ENCODE data around the gene BAIAP3.
"Not testable (repeated sequence)": the region's sequence is repeated elsewhere in the genome, so short reads cannot be mapped to it uniquely, and the experiment has no call there.

Gene BAIAP3

GRCh38 chr16:1291576-1291974, 41.9 kb upstream of the BAIAP3 start:
- H3K9ac ChIP-seq (ENCODE audit: low read depth in 1 of 2, low read length in 2 of 2) = no peak overlapping the region
- H3K9me3 ChIP-seq (ENCODE audit: control insufficient read depth in 2 of 2, low read length in 2 of 2) = no peaks in the 10 kb centered on the region
- H3K4me3 ChIP-seq (ENCODE audit: low read length in 2 of 2) = no peak overlapping the region
- no peak overlapping the region for H3K27ac ChIP-seq (ENCODE audit: low read depth in 2 of 2, low read length in 2 of 2)
- H3K27me3 ChIP-seq (ENCODE audit: control insufficient read depth in 2 of 2, insufficient read depth in 2 of 2, low read length in 2 of 2) = peaks cover 8 to 15% of the 10 kb centered on the region in 2 donors
- peaks cover 0 to 3% of the 10 kb centered on the region in 2 donors for H3K4me1 ChIP-seq (ENCODE audit: control insufficient read depth in 2 of 2, insufficient read depth in 2 of 2, low read length in 2 of 2)
- H3K36me3 ChIP-seq (ENCODE audit: control insufficient read depth in 2 of 2, insufficient read depth in 2 of 2, low read length in 2 of 2) = no peaks in the 10 kb centered on the region

- H3K27me3 ChIP-seq (ENCODE audit: control insufficient read depth in 2 of 2, insufficient read depth in 2 of 2, low read length in 2 of 2) = peaks cover 8 to 15% of the 10 kb centered on the region in 2 donors
- H3K27ac ChIP-seq (ENCODE audit: low read depth in 2 of 2, low read length in 2 of 2); H3K9ac ChIP-seq (ENCODE audit: low read depth in 1 of 2, low read length in 2 of 2); H3K4me3 ChIP-seq (ENCODE audit: low read length in 2 of 2); H3K36me3 ChIP-seq (ENCODE audit: control insufficient read depth in 2 of 2, insufficient read depth in 2 of 2, low read length in 2 of 2); H3K9me3 ChIP-seq (ENCODE audit: control insufficient read depth in 2 of 2, low read length in 2 of 2); H3K4me1 ChIP-seq (ENCODE audit: control insufficient read depth in 2 of 2, insufficient read depth in 2 of 2, low read length in 2 of 2): not testable (repeated sequence)
These were observed 41.2 kb upstream of the BAIAP3 start for GRCh38 chr16:1292208-1292607.

GRCh38 chr16:1292808-1293207, 40.6 kb upstream of the BAIAP3 start:
- H3K36me3 ChIP-seq (ENCODE audit: control insufficient read depth in 2 of 2, insufficient read depth in 2 of 2, low read length in 2 of 2); H3K9me3 ChIP-seq (ENCODE audit: control insufficient read depth in 2 of 2, low read length in 2 of 2); H3K4me3 ChIP-seq (ENCODE audit: low read length in 2 of 2); H3K4me1 ChIP-seq (ENCODE audit: control insufficient read depth in 2 of 2, insufficient read depth in 2 of 2, low read length in 2 of 2); H3K9ac ChIP-seq (ENCODE audit: low read depth in 1 of 2, low read length in 2 of 2); H3K27ac ChIP-seq (ENCODE audit: low read depth in 2 of 2, low read length in 2 of 2): not testable (repeated sequence)
- H3K27me3 ChIP-seq (ENCODE audit: control insufficient read depth in 2 of 2, insufficient read depth in 2 of 2, low read length in 2 of 2) = peaks cover 6 to 15% of the 10 kb centered on the region in 2 donors

GRCh38 chr16:1293921-1294656, 39.4 kb upstream of the BAIAP3 start:
- Histone ChIP-seq H3K27ac (ENCODE audit: low read depth in 2 of 2, low read length in 2 of 2) (no peak overlapping the region), H3K27me3 (ENCODE audit: control insufficient read depth in 2 of 2, insufficient read depth in 2 of 2, low read length in 2 of 2) (peaks cover 0 to 11% of the 10 kb centered on the region in 2 donors), H3K4me3 (ENCODE audit: low read length in 2 of 2) (no peak overlapping the region), H3K9me3 (ENCODE audit: control insufficient read depth in 2 of 2, low read length in 2 of 2) (no peaks in the 10 kb centered on the region), H3K9ac (ENCODE audit: low read depth in 1 of 2, low read length in 2 of 2) (no peak overlapping the region), H3K36me3 (ENCODE audit: control insufficient read depth in 2 of 2, insufficient read depth in 2 of 2, low read length in 2 of 2) (no peaks in the 10 kb centered on the region), H3K4me1 (ENCODE audit: control insufficient read depth in 2 of 2, insufficient read depth in 2 of 2, low read length in 2 of 2) (peaks cover 0 to 9% of the 10 kb centered on the region in 2 donors)

GRCh38 chr16:1295465-1295864, 38.0 kb upstream of the BAIAP3 start:
- no peak overlapping the region for H3K27ac ChIP-seq (ENCODE audit: low read depth in 2 of 2, low read length in 2 of 2)
- peaks cover 0 to 16% of the 10 kb centered on the region in 2 donors for H3K27me3 ChIP-seq (ENCODE audit: control insufficient read depth in 2 of 2, insufficient read depth in 2 of 2, low read length in 2 of 2)
- no peak overlapping the region for H3K9ac ChIP-seq (ENCODE audit: low read depth in 1 of 2, low read length in 2 of 2)
- H3K4me3 ChIP-seq (ENCODE audit: low read length in 2 of 2) = no peak overlapping the region
- peaks cover 0 to 9% of the 10 kb centered on the region in 2 donors for H3K4me1 ChIP-seq (ENCODE audit: control insufficient read depth in 2 of 2, insufficient read depth in 2 of 2, low read length in 2 of 2)
- no peaks in the 10 kb centered on the region for H3K9me3 ChIP-seq (ENCODE audit: control insufficient read depth in 2 of 2, low read length in 2 of 2)
- H3K36me3 ChIP-seq (ENCODE audit: control insufficient read depth in 2 of 2, insufficient read depth in 2 of 2, low read length in 2 of 2) = no peaks in the 10 kb centered on the region

GRCh38 chr16:1296688-1297017, 36.8 kb upstream of the BAIAP3 start:
- not testable (repeated sequence) for H3K4me3 ChIP-seq (ENCODE audit: low read length in 2 of 2); H3K9me3 ChIP-seq (ENCODE audit: control insufficient read depth in 2 of 2, low read length in 2 of 2); H3K27ac ChIP-seq (ENCODE audit: low read depth in 2 of 2, low read length in 2 of 2); H3K36me3 ChIP-seq (ENCODE audit: control insufficient read depth in 2 of 2, insufficient read depth in 2 of 2, low read length in 2 of 2); H3K9ac ChIP-seq (ENCODE audit: low read depth in 1 of 2, low read length in 2 of 2)
- Histone ChIP-seq H3K27me3 (ENCODE audit: control insufficient read depth in 2 of 2, insufficient read depth in 2 of 2, low read length in 2 of 2) (peaks cover 0 to 16% of the 10 kb centered on the region in 2 donors), H3K4me1 (ENCODE audit: control insufficient read depth in 2 of 2, insufficient read depth in 2 of 2, low read length in 2 of 2) (peaks cover 10 to 11% of the 10 kb centered on the region in 2 donors)

- Histone ChIP-seq H3K27me3 (ENCODE audit: control insufficient read depth in 2 of 2, insufficient read depth in 2 of 2, low read length in 2 of 2) (peaks cover 0 to 16% of the 10 kb centered on the region in 2 donors), H3K27ac (ENCODE audit: low read depth in 2 of 2, low read length in 2 of 2) (peak overlapping the region in 1 of 2 donors; percentile 71), H3K4me1 (ENCODE audit: control insufficient read depth in 2 of 2, insufficient read depth in 2 of 2, low read length in 2 of 2) (peaks cover 10 to 11% of the 10 kb centered on the region in 2 donors), H3K4me3 (ENCODE audit: low read length in 2 of 2) (no peak overlapping the region), H3K9ac (ENCODE audit: low read depth in 1 of 2, low read length in 2 of 2) (peak overlapping the region in 1 of 2 donors; percentile 19), H3K9me3 (ENCODE audit: control insufficient read depth in 2 of 2, low read length in 2 of 2) (no peaks in the 10 kb centered on the region), H3K36me3 (ENCODE audit: control insufficient read depth in 2 of 2, insufficient read depth in 2 of 2, low read length in 2 of 2) (no peaks in the 10 kb centered on the region)
These were observed 36.3 kb upstream of the BAIAP3 start for GRCh38 chr16:1297018-1297696.

- Histone ChIP-seq H3K4me3 (ENCODE audit: low read length in 2 of 2) (no peak overlapping the region), H3K36me3 (ENCODE audit: control insufficient read depth in 2 of 2, insufficient read depth in 2 of 2, low read length in 2 of 2) (no peaks in the 10 kb centered on the region), H3K27ac (ENCODE audit: low read depth in 2 of 2, low read length in 2 of 2) (no peak overlapping the region), H3K4me1 (ENCODE audit: control insufficient read depth in 2 of 2, insufficient read depth in 2 of 2, low read length in 2 of 2) (peaks cover 14 to 15% of the 10 kb centered on the region in 2 donors), H3K27me3 (ENCODE audit: control insufficient read depth in 2 of 2, insufficient read depth in 2 of 2, low read length in 2 of 2) (peaks cover 0 to 16% of the 10 kb centered on the region in 2 donors), H3K9ac (ENCODE audit: low read depth in 1 of 2, low read length in 2 of 2) (no peak overlapping the region), H3K9me3 (ENCODE audit: control insufficient read depth in 2 of 2, low read length in 2 of 2) (no peaks in the 10 kb centered on the region)
These were observed 35.0 kb upstream of the BAIAP3 start for GRCh38 chr16:1298406-1298805.

- Histone ChIP-seq H3K4me1 (ENCODE audit: control insufficient read depth in 2 of 2, insufficient read depth in 2 of 2, low read length in 2 of 2) (peaks cover 17 to 20% of the 10 kb centered on the region in 2 donors), H3K9me3 (ENCODE audit: control insufficient read depth in 2 of 2, low read length in 2 of 2) (no peaks in the 10 kb centered on the region), H3K36me3 (ENCODE audit: control insufficient read depth in 2 of 2, insufficient read depth in 2 of 2, low read length in 2 of 2) (no peaks in the 10 kb centered on the region), H3K27ac (ENCODE audit: low read depth in 2 of 2, low read length in 2 of 2) (no peak overlapping the region), H3K27me3 (ENCODE audit: control insufficient read depth in 2 of 2, insufficient read depth in 2 of 2, low read length in 2 of 2) (peaks cover 0 to 16% of the 10 kb centered on the region in 2 donors), H3K9ac (ENCODE audit: low read depth in 1 of 2, low read length in 2 of 2) (no peak overlapping the region), H3K4me3 (ENCODE audit: low read length in 2 of 2) (no peak overlapping the region)
These were observed 34.2 kb upstream of the BAIAP3 start for GRCh38 chr16:1299012-1299867.

- Histone ChIP-seq H3K27ac (ENCODE audit: low read depth in 2 of 2, low read length in 2 of 2) (no peak overlapping the region), H3K27me3 (ENCODE audit: control insufficient read depth in 2 of 2, insufficient read depth in 2 of 2, low read length in 2 of 2) (peaks cover 0 to 16% of the 10 kb centered on the region in 2 donors), H3K4me3 (ENCODE audit: low read length in 2 of 2) (no peak overlapping the region), H3K36me3 (ENCODE audit: control insufficient read depth in 2 of 2, insufficient read depth in 2 of 2, low read length in 2 of 2) (no peaks in the 10 kb centered on the region), H3K9ac (ENCODE audit: low read depth in 1 of 2, low read length in 2 of 2) (no peak overlapping the region), H3K4me1 (ENCODE audit: control insufficient read depth in 2 of 2, insufficient read depth in 2 of 2, low read length in 2 of 2) (peaks cover 17 to 20% of the 10 kb centered on the region in 2 donors), H3K9me3 (ENCODE audit: control insufficient read depth in 2 of 2, low read length in 2 of 2) (no peaks in the 10 kb centered on the region)
These were observed 33.6 kb upstream of the BAIAP3 start for GRCh38 chr16:1299868-1300203.
